Mucosa of stomach (tissue), 1 donor: Measurements from ENCODE around the gene KSR2.

Experiments used
- H3K27me3 ChIP-seq: one replicate; pipeline ENCODE4 v1.7.0; 2013; ENCODE audit warnings: mild to moderate bottlenecking, low read length; ENCODE audit not compliant: control insufficient read depth, insufficient read depth
- H3K36me3 ChIP-seq: one replicate; pipeline ENCODE4 v1.7.0; 2013; ENCODE audit warnings: low read length; ENCODE audit not compliant: control insufficient read depth, insufficient read depth
- H3K4me1 ChIP-seq: one replicate; pipeline ENCODE4 v1.7.0; 2013; ENCODE audit warnings: mild to moderate bottlenecking, low read length; ENCODE audit not compliant: control insufficient read depth, insufficient read depth
- H3K4me3 ChIP-seq: one replicate; pipeline ENCODE4 v1.7.0; 2013; ENCODE audit warnings: low read length
- H3K9ac ChIP-seq: one replicate; pipeline ENCODE4 v1.7.0; 2013; ENCODE audit warnings: mild to moderate bottlenecking, low read length, moderate library complexity
- H3K9me3 ChIP-seq: one replicate; pipeline ENCODE4 v1.7.0; 2013; ENCODE audit warnings: mild to moderate bottlenecking, low read length, moderate library complexity; ENCODE audit not compliant: control insufficient read depth
- donor health status: Pancreatic carcinoma.

KSR2 gene

DNA sequence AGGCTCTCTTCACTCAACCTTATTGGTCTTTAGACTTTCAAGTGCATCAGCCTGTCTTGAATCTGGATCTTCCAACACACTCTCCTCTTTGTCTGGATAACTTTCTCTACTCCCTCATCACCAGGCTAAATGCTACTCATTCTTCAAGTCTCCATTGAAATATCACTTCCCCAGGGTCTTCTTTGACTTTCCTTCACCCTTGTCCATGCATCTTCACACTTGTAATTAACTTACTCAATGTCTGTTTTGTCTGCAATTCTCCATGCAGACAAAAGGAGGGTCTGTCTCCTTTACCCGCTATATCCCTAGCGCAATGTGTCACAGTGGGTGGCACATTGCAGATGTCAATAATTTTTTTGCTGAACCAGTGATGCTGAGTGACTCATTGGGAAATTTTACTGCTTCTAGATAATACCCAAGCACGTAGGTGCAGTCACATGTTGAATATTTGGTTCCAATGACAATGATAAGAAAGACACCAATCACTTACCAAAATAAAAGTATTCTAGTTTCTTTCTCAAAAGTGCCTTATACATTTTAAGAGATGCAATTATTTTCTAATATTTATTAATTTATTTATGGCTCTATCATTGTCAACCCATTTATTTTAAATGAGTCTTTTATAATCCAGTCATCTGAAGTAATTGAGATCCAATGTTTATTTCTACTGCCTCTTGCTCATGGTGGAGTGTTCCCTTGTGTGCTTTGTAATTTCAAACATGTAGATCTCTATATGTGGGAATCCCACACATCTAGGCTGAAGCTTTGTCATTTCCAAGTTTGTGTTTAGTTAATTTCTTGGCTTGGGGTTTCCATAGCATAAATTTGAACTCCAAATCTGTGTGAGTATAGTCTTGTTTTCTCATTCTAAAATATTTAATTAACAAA, 26.0 kb upstream of the KSR2 start:
- Histone ChIP-seq H3K36me3 (no peaks in the 10 kb centered on the region), H3K9me3 (no peaks in the 10 kb centered on the region), H3K27me3 (no peaks in the 10 kb centered on the region), H3K4me3 (no peak overlapping the region), H3K4me1 (no peaks in the 10 kb centered on the region), H3K9ac (no peak overlapping the region)

DNA sequence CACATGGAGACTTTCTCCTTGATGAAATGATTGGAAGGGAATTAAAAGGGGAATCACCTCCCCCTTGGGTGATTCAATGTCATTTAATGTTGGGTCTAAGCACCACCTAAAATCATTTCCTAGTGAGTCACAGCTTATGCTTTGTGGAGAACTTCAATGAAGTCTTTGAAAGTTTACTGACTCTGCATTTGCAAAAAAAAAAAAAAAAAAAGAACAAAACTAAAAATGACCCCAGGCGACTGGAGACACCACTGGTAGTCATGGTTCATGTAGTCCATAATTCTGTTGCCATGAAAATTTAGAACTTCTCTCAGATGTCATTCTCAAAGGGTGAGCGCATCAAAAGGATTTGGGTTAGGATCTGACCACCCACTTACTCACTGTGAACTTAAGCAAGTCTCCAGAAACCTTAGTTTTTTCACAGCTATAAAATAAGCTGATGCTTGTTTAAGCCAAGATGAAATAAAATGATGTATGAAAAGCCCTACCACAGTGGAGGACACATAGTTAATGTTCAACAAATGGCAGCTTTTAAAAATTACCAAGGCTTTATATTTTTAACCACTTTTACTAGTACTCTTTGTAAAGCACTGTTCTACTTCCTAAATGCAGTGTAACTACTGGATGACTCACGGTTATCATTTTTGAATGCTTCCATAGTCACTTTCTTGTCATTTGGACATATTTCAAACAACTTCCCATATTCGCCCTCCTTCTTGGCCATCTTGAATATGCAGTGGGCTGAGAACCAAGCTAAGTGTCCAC, 18.1 kb upstream of the KSR2 start:
- H3K4me1 ChIP-seq, result no peaks in the 10 kb centered on the region
- H3K9me3 ChIP-seq, result no peaks in the 10 kb centered on the region
- no peaks in the 10 kb centered on the region for H3K36me3 ChIP-seq
- H3K9ac ChIP-seq, result no peak overlapping the region
- H3K4me3 ChIP-seq, result no peak overlapping the region
- H3K27me3 ChIP-seq, result no peaks in the 10 kb centered on the region

DNA sequence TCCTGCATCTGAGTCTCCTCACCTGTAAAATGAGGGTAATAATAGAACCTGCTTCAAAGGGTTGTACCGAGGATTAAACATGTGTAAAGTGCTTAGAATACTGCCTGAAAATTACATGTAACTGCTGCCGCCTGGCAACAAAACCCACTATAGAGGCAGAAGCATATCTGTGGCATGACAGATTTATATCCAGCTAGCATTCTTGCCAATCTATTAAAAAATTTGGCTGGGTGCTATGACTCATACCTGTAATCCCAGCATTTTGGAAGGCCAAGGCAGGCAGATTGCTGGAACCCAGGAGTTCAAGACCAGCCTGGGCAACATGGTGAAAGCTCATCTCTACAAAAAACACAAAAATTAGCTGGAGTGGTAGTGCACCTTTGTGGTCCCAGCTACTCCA, 16.4 kb upstream of the KSR2 start:
- Histone ChIP-seq H3K9ac (no peak overlapping the region), H3K4me1 (no peaks in the 10 kb centered on the region), H3K4me3 (no peak overlapping the region), H3K36me3 (no peaks in the 10 kb centered on the region), H3K9me3 (no peaks in the 10 kb centered on the region), H3K27me3 (no peaks in the 10 kb centered on the region)

DNA sequence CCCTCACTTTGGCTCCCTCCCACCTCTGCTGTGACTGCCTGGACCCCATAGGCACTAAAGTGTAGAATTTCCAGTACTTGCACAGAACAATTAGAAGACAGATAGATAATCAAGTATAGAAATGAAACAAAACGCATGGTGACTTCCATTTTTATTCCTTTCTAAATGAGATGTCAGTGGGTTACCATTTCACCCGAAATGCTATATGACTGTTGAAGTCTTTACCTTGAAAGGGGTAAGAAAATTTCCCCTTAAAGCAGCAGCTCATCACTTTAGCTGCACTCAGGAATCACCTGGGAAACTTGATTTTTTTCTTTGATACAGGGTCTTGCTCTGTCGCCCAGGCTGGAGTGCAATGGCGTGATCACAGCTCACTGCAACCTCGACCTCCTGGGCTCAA, 12.5 kb upstream of the KSR2 start:
- Histone ChIP-seq H3K27me3 (peaks cover 2% of the 10 kb centered on the region), H3K9ac (no peak overlapping the region)

DNA sequence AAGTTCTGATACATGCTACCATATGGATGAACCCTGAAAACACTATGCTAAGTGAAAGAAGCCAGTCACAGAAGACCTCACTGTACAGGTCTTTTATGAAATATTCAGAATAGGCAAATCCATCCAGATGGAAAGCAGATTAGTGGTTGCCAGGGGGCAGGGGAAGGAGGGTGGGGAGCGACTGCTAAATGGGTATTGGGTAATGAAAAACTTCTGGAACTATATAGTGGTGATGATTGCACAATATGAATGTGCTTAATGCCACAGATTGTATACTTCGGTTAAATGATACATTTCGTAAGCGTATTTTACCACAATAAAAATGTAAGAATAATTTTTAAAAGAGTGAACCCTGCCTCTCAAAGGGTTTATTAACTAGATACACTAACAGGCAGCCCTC, 11.8 kb upstream of the KSR2 start:
- no peak overlapping the region for H3K4me3 ChIP-seq
- no peaks in the 10 kb centered on the region for H3K36me3 ChIP-seq
- H3K9me3 ChIP-seq, result no peaks in the 10 kb centered on the region
- no peak overlapping the region for H3K9ac ChIP-seq
- H3K4me1 ChIP-seq, result no peaks in the 10 kb centered on the region
- H3K27me3 ChIP-seq, result peaks cover 2% of the 10 kb centered on the region

More for the DNA sequence above, 12.5 kb upstream of the KSR2 start:
- H3K4me1 ChIP-seq, result no peaks in the 10 kb centered on the region
- H3K4me3 ChIP-seq, result no peak overlapping the region
- no peaks in the 10 kb centered on the region for H3K9me3 ChIP-seq
- no peaks in the 10 kb centered on the region for H3K36me3 ChIP-seq

DNA sequence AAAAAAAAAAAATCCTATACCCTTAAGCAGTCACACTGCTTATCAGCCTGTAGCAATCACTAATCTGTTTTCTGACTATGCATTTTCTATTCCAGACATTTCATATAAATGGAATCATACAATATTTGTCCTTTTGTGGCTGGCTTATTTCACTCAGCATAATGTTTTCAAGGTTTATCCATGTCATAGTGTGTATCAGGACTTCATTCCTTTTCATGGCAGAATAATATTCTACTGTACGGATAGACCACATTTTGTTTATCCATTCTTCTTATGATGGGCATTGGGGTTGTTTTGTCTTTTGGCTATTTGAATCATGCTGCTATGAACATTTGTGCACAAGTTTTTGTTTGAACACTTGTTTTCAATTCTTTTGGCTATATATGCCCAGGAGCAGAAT, 8.6 kb upstream of the KSR2 start:
- peaks cover 2% of the 10 kb centered on the region for H3K27me3 ChIP-seq
- H3K9ac ChIP-seq, result no peak overlapping the region
- no peak overlapping the region for H3K4me3 ChIP-seq
- no peaks in the 10 kb centered on the region for H3K36me3 ChIP-seq
- H3K4me1 ChIP-seq, result no peaks in the 10 kb centered on the region
- no peaks in the 10 kb centered on the region for H3K9me3 ChIP-seq

DNA sequence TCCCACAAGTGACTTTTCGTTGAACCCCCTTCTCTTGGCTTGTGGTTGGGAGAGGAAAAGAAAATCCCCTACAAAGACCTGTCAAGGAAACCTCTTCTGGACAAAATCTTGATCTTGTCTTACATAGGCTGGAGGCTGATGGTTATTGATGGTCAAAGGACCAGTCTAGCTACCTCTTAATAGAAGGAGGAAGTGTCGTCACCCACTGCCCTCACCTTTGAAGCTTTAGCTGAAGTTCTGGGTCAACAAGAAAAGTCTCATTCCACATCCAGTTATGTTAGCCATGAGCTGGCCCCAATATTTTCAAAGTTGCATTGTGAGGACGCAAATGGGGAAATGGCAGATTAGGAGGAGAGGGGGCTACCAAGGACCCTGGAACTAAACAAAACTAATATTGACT, 6.2 kb upstream of the KSR2 start:
- peaks cover 2% of the 10 kb centered on the region for H3K27me3 ChIP-seq
- H3K36me3 ChIP-seq, result no peaks in the 10 kb centered on the region
- H3K9ac ChIP-seq, result no peak overlapping the region
- no peak overlapping the region for H3K4me3 ChIP-seq
- H3K9me3 ChIP-seq, result peaks cover 5% of the 10 kb centered on the region
- no peaks in the 10 kb centered on the region for H3K4me1 ChIP-seq

DNA sequence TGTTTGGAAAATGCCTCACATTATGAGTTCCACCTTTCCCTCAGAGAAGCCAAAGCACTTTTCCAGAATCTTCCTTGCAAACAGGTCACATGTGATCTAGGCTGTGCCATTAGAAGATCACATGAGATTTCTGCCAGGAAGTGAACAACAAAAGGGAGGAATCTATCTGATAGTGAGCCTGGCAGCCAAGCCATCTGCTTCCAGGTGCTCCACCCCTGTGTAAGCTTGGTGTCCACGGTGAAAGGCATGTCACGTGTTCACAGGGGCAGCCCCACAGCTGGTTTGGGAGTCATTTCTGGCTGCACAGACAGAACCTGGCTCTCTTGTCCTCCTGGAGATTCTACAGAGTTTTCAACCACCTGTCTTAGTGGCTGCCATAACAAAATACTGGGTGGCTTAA, 3.5 kb upstream of the KSR2 start:
- Histone ChIP-seq H3K9ac (no peak overlapping the region), H3K4me3 (no peak overlapping the region), H3K27me3 (peaks cover 11% of the 10 kb centered on the region), H3K4me1 (peaks cover 6% of the 10 kb centered on the region), H3K9me3 (peaks cover 5% of the 10 kb centered on the region), H3K36me3 (no peaks in the 10 kb centered on the region)

DNA sequence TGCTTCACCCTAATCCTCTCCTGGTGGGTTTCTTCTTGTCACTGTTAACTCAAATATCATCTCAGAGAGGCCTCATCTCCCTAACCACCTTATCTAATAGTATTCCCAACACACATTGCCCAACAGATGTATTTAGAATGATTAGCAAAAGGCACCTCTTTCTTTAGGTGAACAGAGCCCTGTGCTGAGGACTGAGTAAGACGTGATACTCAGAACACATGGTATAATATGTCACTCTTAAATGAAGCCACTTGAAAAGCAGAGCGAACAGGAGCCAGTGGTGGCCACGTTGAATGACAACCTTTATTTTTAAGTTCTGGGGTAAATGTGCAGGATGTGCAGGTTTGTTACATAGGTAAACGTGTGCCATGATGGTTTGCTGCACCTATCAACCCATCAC, 1.5 kb upstream of the KSR2 start:
- Histone ChIP-seq H3K4me3 (no peak overlapping the region), H3K9me3 (peaks cover 5% of the 10 kb centered on the region), H3K9ac (no peak overlapping the region), H3K36me3 (no peaks in the 10 kb centered on the region), H3K27me3 (peaks cover 11% of the 10 kb centered on the region), H3K4me1 (peaks cover 6% of the 10 kb centered on the region)

DNA sequence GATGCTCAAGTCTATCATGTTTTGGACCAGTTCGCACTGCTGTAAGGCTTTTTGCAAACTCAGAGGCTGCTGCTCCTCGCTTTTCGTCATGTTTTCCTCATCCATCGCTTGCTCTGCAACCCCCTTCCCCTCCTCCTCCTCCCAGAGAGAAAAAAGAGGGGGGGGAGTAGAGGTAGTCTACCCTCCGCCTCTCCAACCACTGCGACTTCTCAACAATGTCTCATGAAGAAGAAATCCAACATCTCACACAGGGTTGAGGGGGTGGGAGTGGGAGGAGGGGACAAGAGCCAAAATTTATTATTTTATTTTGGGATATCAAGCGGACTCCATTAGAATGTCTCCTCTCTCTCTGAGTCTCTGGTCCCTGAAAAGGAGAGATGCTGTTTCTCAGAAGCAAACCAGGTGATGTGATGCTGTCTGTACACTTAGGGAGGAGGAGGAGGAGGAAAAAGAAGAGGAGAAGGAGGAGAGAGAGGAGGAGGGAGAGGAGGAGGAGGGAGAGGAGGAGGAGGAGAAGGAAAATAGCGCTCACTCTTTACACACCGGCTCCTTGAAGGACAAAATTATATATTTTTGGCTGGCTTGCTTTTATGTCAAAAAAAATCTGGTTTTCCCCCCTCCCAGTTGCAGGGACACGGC, 520 bp downstream of the KSR2 start:
- H3K4me3 ChIP-seq, result no peak overlapping the region
- H3K27me3 ChIP-seq, result peaks cover 11% of the 10 kb centered on the region
- H3K4me1 ChIP-seq, result peaks cover 6% of the 10 kb centered on the region
- peaks cover 5% of the 10 kb centered on the region for H3K9me3 ChIP-seq
- no peaks in the 10 kb centered on the region for H3K36me3 ChIP-seq
- peak overlapping the region; percentile 27 for H3K9ac ChIP-seq

DNA sequence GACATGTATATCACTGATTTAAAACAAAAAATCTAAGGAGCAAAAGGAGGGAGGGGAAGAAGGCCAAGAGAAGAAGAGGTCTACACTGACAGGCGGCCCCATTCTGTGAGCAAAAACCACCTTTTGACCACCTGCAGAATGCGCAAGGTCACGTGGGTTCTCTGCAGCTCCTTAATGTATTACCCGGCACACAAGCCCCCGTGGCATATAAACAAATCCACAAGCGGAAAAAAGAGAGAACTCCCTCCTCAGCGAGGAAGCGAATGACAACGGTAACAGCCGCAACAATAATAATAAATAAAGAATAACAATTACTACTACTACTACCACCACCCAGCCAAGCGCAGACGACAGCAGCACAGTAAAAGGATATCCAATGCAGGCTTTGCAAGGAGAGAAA, 1.3 kb downstream of the KSR2 start:
- Histone ChIP-seq H3K36me3 (no peaks in the 10 kb centered on the region), H3K9me3 (peaks cover 5% of the 10 kb centered on the region), H3K4me1 (peaks cover 6% of the 10 kb centered on the region), H3K27me3 (peaks cover 11% of the 10 kb centered on the region), H3K9ac (peak overlapping the region; percentile 27), H3K4me3 (no peak overlapping the region)

DNA sequence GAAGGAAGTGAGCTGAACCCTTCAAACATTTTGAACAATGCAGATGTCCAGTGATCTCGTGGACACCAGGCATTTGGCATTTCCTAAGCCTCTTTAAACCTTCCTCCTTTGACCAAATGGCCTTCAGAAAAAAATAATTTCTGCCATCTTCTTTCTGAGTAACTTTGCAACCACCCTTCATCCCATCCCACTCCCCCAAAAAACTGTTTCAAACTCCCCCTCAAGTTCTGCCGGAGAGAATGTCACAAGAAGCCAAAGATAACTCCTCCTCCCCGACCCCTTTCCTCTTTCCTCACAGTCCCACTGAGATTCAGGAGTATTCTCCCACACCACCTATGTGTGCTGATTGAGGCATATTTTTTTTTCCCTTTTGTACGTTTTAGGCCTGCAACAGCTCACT, 1.7 kb downstream of the KSR2 start:
- Histone ChIP-seq H3K9ac (no peak overlapping the region), H3K9me3 (peaks cover 5% of the 10 kb centered on the region), H3K36me3 (no peaks in the 10 kb centered on the region), H3K4me1 (peaks cover 6% of the 10 kb centered on the region), H3K27me3 (peaks cover 11% of the 10 kb centered on the region), H3K4me3 (no peak overlapping the region)
